Measurements from ENCODE around the gene CCDC178. TPM values are rescaled to one million over a fixed set of nuclear protein-coding genes. Genes with fewer than 3 reads are reported as not detected.

CCDC178 gene
- total RNA-seq, 1 experiment from 2014 or later, result not detected

GRCh38 chr18:33460681-33461080 is 20.2 kb upstream of the CCDC178 start:
- DNase-seq (ENCODE audit: low read depth, low spot score) (no peak), ATAC-seq (no peak)
- no peak overlapping the region for H3K4me2 ChIP-seq (ENCODE audit: low read length)
- H3K27ac ChIP-seq (ENCODE audit: low read depth, low read length), result no peak overlapping the region
- no peaks in the 10 kb centered on the region for H3K27me3 ChIP-seq (ENCODE audit: insufficient read depth, low read length)
- no peak overlapping the region for H3K9ac ChIP-seq (ENCODE audit: low read length)
- H3K9me2 ChIP-seq (ENCODE audit: insufficient read depth), result no peaks in the 10 kb centered on the region
- intact Hi-C loops (cut with micrococcal nuclease), result no loop called here
- H3K9me3 ChIP-seq (ENCODE audit: control insufficient read depth in 1 of 2, insufficient read depth in 1 of 2, low read depth in 1 of 2, low read length in 2 of 2), result peaks cover 9 to 33% of the 10 kb centered on the region in 2 experiments; a peak in 2 of 4 replicates
- POLR2A ChIA-PET, result no interaction called here
- BruUV-seq (replicated peaks), result no TSS peak
- no peaks in the 10 kb centered on the region for H3K4me1 ChIP-seq (ENCODE audit: control insufficient read depth in 1 of 2, insufficient read depth in 2 of 2, low read length in 2 of 2)
- H3K79me2 ChIP-seq (ENCODE audit: insufficient read depth, low read length), result no peaks in the 10 kb centered on the region
- no peak overlapping the region for H2AFZ ChIP-seq (ENCODE audit: low read depth, low read length, poor library complexity, severe bottlenecking)
- TF ChIP-seq ZFX (IDR thresholded peaks at IDR 0.05), result no peak
- no peak for TF ChIP-seq FOSL1 (IDR thresholded peaks at IDR 0.05; ENCODE audit: low read depth)
- TF ChIP-seq CTCF (IDR thresholded peaks at IDR 0.05 in 2 of 3, conservative IDR thresholded peaks at IDR 0.05 in 1 of 3; ENCODE audit: borderline replicate concordance in 1 of 3, insufficient read depth in 1 of 3, low read depth in 2 of 3, low read length in 2 of 3), result no peak
- no peak for TF ChIP-seq POLR2AphosphoS5 (IDR thresholded peaks at IDR 0.05; ENCODE audit: low read depth, low read length)
- TF ChIP-seq ZBTB33 (IDR thresholded peaks at IDR 0.05; ENCODE audit: extremely low read depth, insufficient replicate concordance, low read length), result no peak
- no peak for TF ChIP-seq ATF3 (IDR thresholded peaks at IDR 0.05)
- no peak for TF ChIP-seq POLR2A (IDR thresholded peaks at IDR 0.05; ENCODE audit: borderline replicate concordance, extremely low read depth, insufficient read depth, insufficient read length)
- TF ChIP-seq REST (IDR thresholded peaks at IDR 0.05; ENCODE audit: low read depth), result no peak
- no peak for TF ChIP-seq EGR1 (IDR thresholded peaks at IDR 0.05; ENCODE audit: low read depth)
- TF ChIP-seq TCF7L2 (IDR thresholded peaks at IDR 0.05; ENCODE audit: borderline replicate concordance, extremely low read depth, insufficient read depth, insufficient read length), result no peak
- no peaks in the 10 kb centered on the region for H3K36me3 ChIP-seq (ENCODE audit: control insufficient read depth in 1 of 2, insufficient read depth in 2 of 2, low read length in 2 of 2)
- H3K4me3 ChIP-seq (replicated peaks in 1 of 2; ENCODE audit: low read depth in 1 of 2, low read length in 2 of 2), result no peak overlapping the region
- RAD21 ChIA-PET (ENCODE audit: low non-redundant PET in 1 of 2, low total read pairs in 2 of 2, uncharacterized antibody in 2 of 2, unreplicated experiment in 2 of 2), result no interaction called here
- no peaks in the 10 kb centered on the region for H4K20me1 ChIP-seq (ENCODE audit: insufficient read depth)
- CTCF ChIA-PET, result no interaction called here

Measured in HCT116 (cell line).